NK-92 (cell line): ENCODE measurements around the gene TRIM61.

Experiments used
- DNase-seq: peaks from one replicate; lab custom pipeline; 2025; ENCODE audit not compliant: unreplicated experiment; lab: John Stamatoyannopoulos, UW

The TRIM61 gene

GRCh38 chr4:164918956-164919355 lies 58.5 kb downstream of the TRIM61 start:
- DNase-seq, result no peak
